HEK293 (cell line): ENCODE results near the gene COASY.
A peak's percentile ranks its signal among the peaks of the same experiment; 100 is the strongest.

Experiments
- BCL11A ChIP-seq: fragments of 450-650 bp; formaldehyde crosslinking; IDR thresholded peaks from 2 replicates; pipeline ENCODE4 v1.5.1; 2016; ENCODE audit warnings: low read depth, missing biosample characterization, missing genetic modification characterization
- GLI2 ChIP-seq: fragments of 450-650 bp; formaldehyde crosslinking; IDR thresholded peaks from 2 replicates; pipeline ENCODE4; 2017; ENCODE audit warnings: missing biosample characterization, missing genetic modification characterization, low read depth, borderline replicate concordance
- GLIS2 ChIP-seq: fragments of 450-650 bp; formaldehyde crosslinking; IDR thresholded peaks from 2 replicates; pipeline ENCODE4 v1.5.1; 2016; ENCODE audit warnings: missing biosample characterization, missing genetic modification characterization
- KLF16 ChIP-seq: fragments of 450-650 bp; formaldehyde crosslinking; IDR thresholded peaks from 2 replicates; pipeline ENCODE4 v1.5.1; 2017; ENCODE audit warnings: missing biosample characterization, missing genetic modification characterization
- KLF7 ChIP-seq: fragments of 450-650 bp; formaldehyde crosslinking; IDR thresholded peaks from 2 replicates; pipeline ENCODE4 v1.5.1; 2016; ENCODE audit warnings: missing biosample characterization, missing genetic modification characterization, borderline replicate concordance
- MYNN ChIP-seq: fragments of 450-650 bp; formaldehyde crosslinking; IDR thresholded peaks from 2 replicates; pipeline ENCODE4 v1.5.1; 2016; ENCODE audit warnings: missing biosample characterization, missing genetic modification characterization, borderline replicate concordance
- MZF1 ChIP-seq: fragments of 450-650 bp; formaldehyde crosslinking; IDR thresholded peaks from 2 replicates; pipeline ENCODE4 v1.5.1; 2017; ENCODE audit warnings: missing biosample characterization, missing genetic modification characterization, borderline replicate concordance
- PRDM1 ChIP-seq: fragments of 450-650 bp; formaldehyde crosslinking; IDR thresholded peaks from 2 replicates; pipeline ENCODE4; 2016; ENCODE audit warnings: missing biosample characterization, missing genetic modification characterization
- SP3 ChIP-seq: fragments of 450-650 bp; formaldehyde crosslinking; IDR thresholded peaks from 2 replicates; pipeline ENCODE4 v1.5.1; 2016; ENCODE audit warnings: missing biosample characterization, missing genetic modification characterization
- ZBTB10 ChIP-seq: fragments of 450-650 bp; formaldehyde crosslinking; IDR thresholded peaks from 2 replicates; pipeline ENCODE4 v1.5.1; 2016; ENCODE audit warnings: missing biosample characterization, missing genetic modification characterization
- ZBTB17 ChIP-seq: fragments of 450-650 bp; formaldehyde crosslinking; IDR thresholded peaks from 2 replicates; pipeline ENCODE4 v1.5.1; 2016; ENCODE audit warnings: missing biosample characterization, missing genetic modification characterization
- ZNF157 ChIP-seq: fragments of 450-650 bp; formaldehyde crosslinking; IDR thresholded peaks from 2 replicates; pipeline ENCODE4 v1.5.1; 2016; ENCODE audit warnings: missing biosample characterization, missing genetic modification characterization
- ZNF19 ChIP-seq: fragments of 450-650 bp; formaldehyde crosslinking; IDR thresholded peaks from 2 replicates; pipeline ENCODE4; 2016; ENCODE audit warnings: missing biosample characterization, missing genetic modification characterization, low read depth
- ZNF214 ChIP-seq: fragments of 450-650 bp; formaldehyde crosslinking; IDR thresholded peaks from 2 replicates; pipeline ENCODE4 v1.5.1; 2017; ENCODE audit warnings: missing biosample characterization, mild to moderate bottlenecking, missing genetic modification characterization, borderline replicate concordance
- ZNF26 ChIP-seq: fragments of 450-650 bp; formaldehyde crosslinking; IDR thresholded peaks from 2 replicates; pipeline ENCODE4 v1.5.1; 2016; ENCODE audit warnings: missing biosample characterization, missing genetic modification characterization
- ZNF274 ChIP-seq, 2 experiments: fragments of 200-500 bp in 1 of 2; fragments of 450-650 bp in 1 of 2; sonication (Bioruptor generic) in 1 of 2; formaldehyde crosslinking in 1 of 2; IDR thresholded peaks; 2 replicates each; pipeline versions ENCODE4 v1.5.1 to v1.6.1; 2014 to 2016; ENCODE audit warnings: borderline replicate concordance in 1 of 2, inconsistent platforms in 1 of 2, low read length in 1 of 2, missing biosample characterization in 1 of 2, missing genetic modification characterization in 1 of 2
- ZNF292 ChIP-seq: fragments of 450-650 bp; formaldehyde crosslinking; IDR thresholded peaks from 2 replicates; pipeline ENCODE4 v1.5.1; 2016; ENCODE audit warnings: low read depth, missing biosample characterization, missing genetic modification characterization, borderline replicate concordance
- ZNF324 ChIP-seq: fragments of 450-650 bp; formaldehyde crosslinking; IDR thresholded peaks from 2 replicates; pipeline ENCODE4 v1.5.1; 2016; ENCODE audit warnings: missing biosample characterization, missing genetic modification characterization
- ZNF341 ChIP-seq: fragments of 450-650 bp; formaldehyde crosslinking; IDR thresholded peaks from 2 replicates; pipeline ENCODE4; 2016; ENCODE audit warnings: low read depth, missing biosample characterization, missing genetic modification characterization
- ZNF366 ChIP-seq: fragments of 450-650 bp; formaldehyde crosslinking; conservative IDR thresholded peaks from 2 replicates; pipeline ENCODE4 v1.5.1; 2016; ENCODE audit warnings: missing biosample characterization, missing genetic modification characterization
- ZNF449 ChIP-seq: fragments of 450-650 bp; formaldehyde crosslinking; IDR thresholded peaks from 2 replicates; pipeline ENCODE4 v1.5.1; 2017; ENCODE audit warnings: missing biosample characterization, mild to moderate bottlenecking, missing genetic modification characterization, moderate library complexity
- ZNF473 ChIP-seq: fragments of 450-650 bp; formaldehyde crosslinking; IDR thresholded peaks from 2 replicates; pipeline ENCODE4 v1.5.1; 2017; ENCODE audit warnings: missing biosample characterization, missing genetic modification characterization
- ZNF488 ChIP-seq: fragments of 450-650 bp; formaldehyde crosslinking; IDR thresholded peaks from 2 replicates; pipeline ENCODE4 v1.5.1; 2016; ENCODE audit warnings: missing biosample characterization, missing genetic modification characterization
- ZNF514 ChIP-seq: fragments of 450-650 bp; formaldehyde crosslinking; IDR thresholded peaks from 2 replicates; pipeline ENCODE4 v1.5.1; 2016; ENCODE audit warnings: missing biosample characterization, missing genetic modification characterization
- ZNF521 ChIP-seq: fragments of 450-650 bp; formaldehyde crosslinking; IDR thresholded peaks from 2 replicates; pipeline ENCODE4 v1.5.1; 2017; ENCODE audit warnings: missing biosample characterization, mild to moderate bottlenecking, missing genetic modification characterization
- ZNF558 ChIP-seq: fragments of 450-650 bp; formaldehyde crosslinking; IDR thresholded peaks from 2 replicates; pipeline ENCODE4 v1.5.1; 2016; ENCODE audit warnings: missing biosample characterization, missing genetic modification characterization
- ZNF660 ChIP-seq: fragments of 450-650 bp; IDR thresholded peaks from 2 replicates; pipeline ENCODE4 v1.5.1; 2018; ENCODE audit warnings: missing biosample characterization, mild to moderate bottlenecking, missing genetic modification characterization
- ZNF664 ChIP-seq: fragments of 450-650 bp; formaldehyde crosslinking; IDR thresholded peaks from 2 replicates; pipeline ENCODE4 v1.5.1; 2016; ENCODE audit warnings: missing biosample characterization, missing genetic modification characterization
- ZNF677 ChIP-seq: fragments of 450-650 bp; IDR thresholded peaks from 2 replicates; pipeline ENCODE4 v1.5.0; 2018; ENCODE audit warnings: missing biosample characterization, mild to moderate bottlenecking, missing genetic modification characterization, moderate library complexity
- ZNF701 ChIP-seq: fragments of 450-650 bp; formaldehyde crosslinking; IDR thresholded peaks from 2 replicates; pipeline ENCODE4 v1.5.1; 2016; ENCODE audit warnings: missing biosample characterization, missing genetic modification characterization
- ZNF707 ChIP-seq: fragments of 450-650 bp; formaldehyde crosslinking; IDR thresholded peaks from 2 replicates; pipeline ENCODE4 v1.5.1; 2016; ENCODE audit warnings: missing biosample characterization, missing genetic modification characterization
- ZNF785 ChIP-seq: fragments of 450-650 bp; formaldehyde crosslinking; IDR thresholded peaks from 2 replicates; pipeline ENCODE4 v1.5.1; 2016; ENCODE audit warnings: missing biosample characterization, missing genetic modification characterization
- ZSCAN30 ChIP-seq: fragments of 450-650 bp; IDR thresholded peaks from 2 replicates; pipeline ENCODE4 v1.5.1; 2018; ENCODE audit warnings: missing biosample characterization, mild to moderate bottlenecking, missing genetic modification characterization, moderate library complexity

The COASY gene

GRCh38 chr17:42554250-42555121 lies 7.5 kb upstream of the COASY start (continued):
- TF ChIP-seq ZNF677 (tag by site-specific recombination): no peak
- 0 out of 2 replicates have a peak, but pooled peaks have one; percentile 23 for TF ChIP-seq ZBTB10
- no peak for TF ChIP-seq ZNF521 (tag by site-specific recombination)
- no peak for TF ChIP-seq MZF1 (tag by site-specific recombination)
- no peak for TF ChIP-seq ZNF558 (tag by site-specific recombination)
- TF ChIP-seq ZNF341 (tag by site-specific recombination): peak; percentile 81
- no peak for TF ChIP-seq MYNN (tag by site-specific recombination)
- TF ChIP-seq ZNF292 (tag by site-specific recombination): no peak
- TF ChIP-seq ZNF157: no peak
- TF ChIP-seq ZNF707 (tag by site-specific recombination): no peak
- no peak for TF ChIP-seq ZNF664 (tag by site-specific recombination)
- TF ChIP-seq ZNF366 (tag by site-specific recombination): no peak
- TF ChIP-seq KLF7 (tag by site-specific recombination): 0 out of 2 replicates have a peak, but pooled peaks have one; percentile 37
- peak; percentile 85 for TF ChIP-seq KLF16 (tag by site-specific recombination)
- TF ChIP-seq ZNF324: no peak; the same call in 1 of the 2 replicates
- TF ChIP-seq ZBTB17 (tag by site-specific recombination): peak; percentile 97
- no peak for TF ChIP-seq ZNF488 (tag by site-specific recombination)
- no peak for TF ChIP-seq ZNF701
- TF ChIP-seq BCL11A: peak; percentile 69
- TF ChIP-seq PRDM1 (tag by site-specific recombination): no peak
- no peak for TF ChIP-seq ZNF514
- no peak; the same call in 1 of the 2 replicates for TF ChIP-seq ZNF449 (tag by site-specific recombination)
- no peak; the same call in 1 of the 2 replicates for TF ChIP-seq ZNF660
- peak; percentile 90 for TF ChIP-seq GLIS2 (tag by site-specific recombination)
- no peak for TF ChIP-seq ZNF19 (tag by site-specific recombination)
- peak; percentile 64; the same call in 1 of the 2 replicates for TF ChIP-seq ZSCAN30
- TF ChIP-seq GLI2 (tag by site-specific recombination): no peak
- TF ChIP-seq SP3 (tag by site-specific recombination): peak; percentile 72
- TF ChIP-seq ZNF473: no peak
- TF ChIP-seq ZNF214 (tag by site-specific recombination): no peak
- TF ChIP-seq ZNF785 (tag by site-specific recombination): no peak
- no peak for TF ChIP-seq ZNF26 (tag by site-specific recombination)
- no peak for TF ChIP-seq ZNF274 (IDR thresholded peaks at IDR 0.05; ENCODE audit: low read length)
- TF ChIP-seq ZNF274 (tag by site-specific recombination; IDR thresholded peaks at IDR 0.05; ENCODE audit: borderline replicate concordance): no peak
